Endothelial cell (in vitro differentiated cells): ENCODE measurements around the gene JDP2. TPM values are rescaled to one million over a fixed set of nuclear protein-coding genes. Genes with fewer than 3 reads are reported as not detected.

Source experiments
- DNase-seq: peaks from one replicate; pipeline ENCODE4 v3.0.0; 2021; ENCODE audit warnings: low spot score
- H3K27ac Mint-ChIP-seq: one replicate; pipeline ENCODE4 v1.8.0; 2021; ENCODE audit warnings: mixed read lengths, inconsistent platforms; ENCODE audit not compliant: unreplicated experiment
- H3K27me3 Mint-ChIP-seq: one replicate; pipeline ENCODE4 v1.8.0; 2021; ENCODE audit warnings: mild to moderate bottlenecking, moderate library complexity, mixed read lengths, inconsistent platforms; ENCODE audit not compliant: unreplicated experiment
- H3K36me3 Mint-ChIP-seq: one replicate; pipeline ENCODE4 v1.8.0; 2021; ENCODE audit warnings: mild to moderate bottlenecking, low read depth, mixed read lengths, inconsistent platforms; ENCODE audit not compliant: unreplicated experiment
- H3K4me1 Mint-ChIP-seq: one replicate; pipeline ENCODE4 v1.8.0; 2021; ENCODE audit warnings: mild to moderate bottlenecking, mixed read lengths, inconsistent platforms; ENCODE audit not compliant: unreplicated experiment
- H3K4me3 Mint-ChIP-seq: one replicate; pipeline ENCODE4 v1.8.0; 2021; ENCODE audit warnings: mild to moderate bottlenecking, mixed read lengths, inconsistent platforms; ENCODE audit not compliant: unreplicated experiment
- H3K9me3 Mint-ChIP-seq: one replicate; pipeline ENCODE4 v1.8.0; 2021; ENCODE audit warnings: mixed read lengths, inconsistent platforms; ENCODE audit not compliant: unreplicated experiment
- total RNA-seq: library from RNA; stranded (reverse); fragmentation: NEBNext Ultra II Directional; extraction: Animal tissue kit (Norgen Biotek cat#: 25700); gene quantifications from one replicate; pipeline ENCODE4 v1.2.1, GENCODE V29; 2021; ENCODE audit not compliant: unreplicated experiment
- TF ChIP-seq, protein P1 (sequence below): fragments of 200-600 bp; sonication (generic); IDR thresholded peaks from one replicate; pipeline ENCODE4 v1.5.0; 2021; ENCODE audit warnings: antibody characterized with exemption; ENCODE audit not compliant: unreplicated experiment

The JDP2 gene
- total RNA-seq, 1 donor from 2014 or later = 5.1 TPM

DNA sequence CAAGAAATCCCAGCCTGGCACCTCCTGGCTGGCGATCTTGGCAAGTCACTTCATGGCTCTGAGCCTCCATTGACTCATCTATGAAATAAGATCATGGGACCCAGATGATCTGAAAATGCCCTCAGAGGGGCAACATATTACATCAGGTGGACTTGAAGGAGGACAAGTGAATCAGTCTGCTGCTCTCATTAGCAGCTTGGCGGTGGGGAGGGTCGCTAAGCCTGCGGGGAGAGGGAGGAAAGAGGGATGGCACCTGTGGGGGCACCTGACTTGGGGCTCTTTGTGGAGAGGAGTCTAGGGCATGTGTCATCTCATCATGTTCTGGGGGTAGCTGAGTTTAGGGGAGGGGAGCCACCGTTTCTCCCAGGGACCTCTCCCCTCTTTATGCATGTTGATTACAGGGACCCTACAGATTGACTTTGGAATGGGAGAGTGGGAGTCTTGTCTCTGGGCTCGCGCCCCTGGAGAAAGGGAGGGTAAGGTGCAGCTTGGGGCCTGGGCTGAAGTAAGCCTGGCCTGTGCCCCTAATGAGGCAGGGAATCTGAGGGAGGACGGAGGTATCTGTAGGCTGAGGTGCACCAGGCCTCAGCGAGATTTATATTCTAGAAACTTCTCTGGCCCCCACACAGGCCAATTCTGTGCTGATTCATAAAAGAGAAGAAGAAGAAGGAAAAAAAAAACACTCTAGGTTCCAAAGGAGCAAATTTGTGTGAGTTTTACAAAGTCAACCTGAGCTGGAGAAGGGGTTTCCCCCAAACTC lies 65.2 kb downstream of the JDP2 start:
- H3K4me3 Mint-ChIP-seq = no peak overlapping the region
- H3K27ac Mint-ChIP-seq = no peak overlapping the region
- no peaks in the 10 kb centered on the region for H3K4me1 Mint-ChIP-seq
- TF ChIP-seq, protein P1, sequence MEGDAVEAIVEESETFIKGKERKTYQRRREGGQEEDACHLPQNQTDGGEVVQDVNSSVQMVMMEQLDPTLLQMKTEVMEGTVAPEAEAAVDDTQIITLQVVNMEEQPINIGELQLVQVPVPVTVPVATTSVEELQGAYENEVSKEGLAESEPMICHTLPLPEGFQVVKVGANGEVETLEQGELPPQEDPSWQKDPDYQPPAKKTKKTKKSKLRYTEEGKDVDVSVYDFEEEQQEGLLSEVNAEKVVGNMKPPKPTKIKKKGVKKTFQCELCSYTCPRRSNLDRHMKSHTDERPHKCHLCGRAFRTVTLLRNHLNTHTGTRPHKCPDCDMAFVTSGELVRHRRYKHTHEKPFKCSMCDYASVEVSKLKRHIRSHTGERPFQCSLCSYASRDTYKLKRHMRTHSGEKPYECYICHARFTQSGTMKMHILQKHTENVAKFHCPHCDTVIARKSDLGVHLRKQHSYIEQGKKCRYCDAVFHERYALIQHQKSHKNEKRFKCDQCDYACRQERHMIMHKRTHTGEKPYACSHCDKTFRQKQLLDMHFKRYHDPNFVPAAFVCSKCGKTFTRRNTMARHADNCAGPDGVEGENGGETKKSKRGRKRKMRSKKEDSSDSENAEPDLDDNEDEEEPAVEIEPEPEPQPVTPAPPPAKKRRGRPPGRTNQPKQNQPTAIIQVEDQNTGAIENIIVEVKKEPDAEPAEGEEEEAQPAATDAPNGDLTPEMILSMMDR = no peak
- peaks cover 2% of the 10 kb centered on the region for H3K27me3 Mint-ChIP-seq
- no peak for DNase-seq
- no peaks in the 10 kb centered on the region for H3K9me3 Mint-ChIP-seq
- H3K36me3 Mint-ChIP-seq = no peaks in the 10 kb centered on the region

DNA sequence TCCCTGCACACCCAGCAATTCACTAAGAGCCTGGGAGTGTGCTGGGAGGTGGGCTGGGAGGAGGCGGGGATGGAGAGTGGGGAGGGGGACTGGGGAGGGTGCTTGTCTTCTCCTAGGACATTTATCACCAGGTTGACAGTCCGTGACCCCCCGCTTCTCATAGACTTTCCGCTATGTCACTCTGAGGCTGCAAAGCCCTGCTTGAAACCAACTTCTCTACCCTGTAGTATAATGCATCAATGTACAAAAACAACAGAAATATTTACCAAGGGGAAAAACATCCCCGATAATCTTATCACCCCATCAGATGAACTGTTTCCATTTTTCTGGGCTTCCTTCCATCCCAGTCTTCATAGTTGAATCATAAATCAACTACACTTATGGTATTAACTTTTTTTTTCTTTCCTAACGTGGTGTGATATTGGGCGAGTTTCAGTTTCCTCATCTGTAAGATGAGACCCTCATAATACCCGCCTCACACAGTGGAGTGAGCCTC lies 65.8 kb downstream of the JDP2 start:
- H3K36me3 Mint-ChIP-seq = no peaks in the 10 kb centered on the region
- DNase-seq = no peak

DNA sequence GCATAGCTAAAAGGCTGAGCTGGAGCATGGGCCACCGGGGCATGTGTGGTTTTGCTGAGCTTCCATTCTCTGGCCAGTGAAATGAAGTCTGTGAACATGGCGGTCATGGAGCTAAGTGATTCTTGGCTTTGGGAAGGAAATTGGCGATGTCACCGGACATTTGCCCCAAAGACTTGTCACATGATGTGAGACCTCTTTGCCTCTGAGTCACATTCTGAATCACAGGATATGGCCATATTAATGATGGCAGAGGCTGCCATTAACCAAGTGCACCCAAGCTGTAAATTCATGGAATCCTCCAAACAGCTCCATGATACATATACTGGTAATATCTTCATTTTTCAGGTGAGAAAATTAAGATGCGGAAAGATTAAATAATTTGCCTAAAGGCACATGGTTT lies 67.1 kb downstream of the JDP2 start:
- TF ChIP-seq, protein P1 = no peak
- H3K36me3 Mint-ChIP-seq = no peaks in the 10 kb centered on the region
- peaks cover 2% of the 10 kb centered on the region for H3K27me3 Mint-ChIP-seq
- H3K9me3 Mint-ChIP-seq = no peaks in the 10 kb centered on the region
- no peak overlapping the region for H3K27ac Mint-ChIP-seq
- no peak for DNase-seq
- no peaks in the 10 kb centered on the region for H3K4me1 Mint-ChIP-seq
- H3K4me3 Mint-ChIP-seq = no peak overlapping the region

More for the DNA sequence above, 65.8 kb downstream of the JDP2 start:
- TF ChIP-seq, protein P1 = no peak
- H3K27ac Mint-ChIP-seq = no peak overlapping the region
- H3K9me3 Mint-ChIP-seq = no peaks in the 10 kb centered on the region
- H3K27me3 Mint-ChIP-seq = peaks cover 2% of the 10 kb centered on the region
- no peak overlapping the region for H3K4me3 Mint-ChIP-seq
- H3K4me1 Mint-ChIP-seq = no peaks in the 10 kb centered on the region

DNA sequence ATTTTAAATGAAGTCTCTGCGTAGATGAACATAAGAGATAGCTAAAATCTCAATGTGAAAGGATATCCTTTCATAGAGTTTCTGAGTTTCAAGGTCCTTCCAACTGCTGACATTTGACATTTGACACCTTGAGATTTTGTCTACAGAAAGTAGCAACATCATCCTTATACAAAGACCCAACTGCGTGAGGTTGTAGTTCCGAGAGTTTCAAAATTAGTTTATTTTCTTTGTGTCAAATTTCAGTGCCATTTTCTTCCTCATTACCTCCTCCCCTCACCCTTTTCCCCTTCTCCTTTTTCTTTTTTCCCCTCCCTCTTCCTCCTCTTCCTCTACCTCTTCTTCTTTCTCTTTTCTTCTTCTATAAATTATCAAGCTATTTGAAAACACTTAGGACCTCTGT lies 67.6 kb downstream of the JDP2 start:
- Mint-ChIP-seq H3K4me3 (no peak overlapping the region), H3K27ac (no peak overlapping the region), H3K36me3 (no peaks in the 10 kb centered on the region), H3K4me1 (no peaks in the 10 kb centered on the region), H3K27me3 (peaks cover 2% of the 10 kb centered on the region), H3K9me3 (no peaks in the 10 kb centered on the region)
- DNase-seq = no peak
- TF ChIP-seq, protein P1 = no peak

DNA sequence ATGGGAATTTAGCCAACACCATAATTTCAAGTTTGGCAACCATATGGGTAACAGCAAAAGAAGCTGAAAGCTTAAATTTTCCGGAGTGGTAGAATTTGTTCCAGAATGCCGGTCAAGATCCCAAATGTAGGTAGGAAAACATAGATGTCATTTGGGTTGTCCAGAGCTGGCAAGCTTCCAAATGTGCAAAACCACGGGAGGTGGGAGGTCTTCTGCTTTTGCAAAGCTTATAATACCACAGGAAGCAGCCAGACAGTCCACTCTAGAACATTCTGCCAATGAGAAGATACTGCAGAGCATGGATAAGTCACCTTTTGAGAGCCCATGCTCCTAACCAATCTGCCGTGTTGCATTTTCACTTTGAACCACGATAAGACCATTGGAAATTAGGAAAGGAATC lies 68.1 kb downstream of the JDP2 start:
- Mint-ChIP-seq H3K36me3 (no peaks in the 10 kb centered on the region), H3K4me1 (no peaks in the 10 kb centered on the region), H3K4me3 (no peak overlapping the region), H3K27me3 (peaks cover 2% of the 10 kb centered on the region), H3K27ac (no peak overlapping the region), H3K9me3 (no peaks in the 10 kb centered on the region)
- TF ChIP-seq, protein P1 = no peak
- no peak for DNase-seq
